Measurements from ENCODE around the gene ERC2.

GRCh38 chr3:55750525-55750924 lies 717.7 kb downstream of the ERC2 start:
- TF ChIP-seq CTCF (IDR thresholded peaks at IDR 0.05; ENCODE audit: low read length) (no peak), EZH2 (IDR thresholded peaks at IDR 0.05; ENCODE audit: borderline replicate concordance, low read length) (no peak)
